Mucosa of descending colon (tissue), 3 donors: ENCODE results near the gene PEAK1. TPM values are rescaled to one million over a fixed set of nuclear protein-coding genes. Genes with fewer than 3 reads are reported as not detected.

ENCODE experiments used
- ATAC-seq: fragments of 200-7000 bp; cut with Tn5 transposase; one replicate; pipeline ENCODE4 v1.9.1; 2020; ENCODE audit warnings: mild to moderate bottlenecking, moderate library complexity
- DNase-seq, 3 donors: peaks; one replicate each; pipeline ENCODE4 v3.0.0-alpha.2; 2020
- H3K36me3 ChIP-seq: fragments of 200-600 bp; one replicate; pipeline ENCODE4 v1.8.0; 2021; ENCODE audit warnings: low read depth, mild to moderate bottlenecking
- H3K4me1 ChIP-seq: fragments of 200-600 bp; one replicate; pipeline ENCODE4 v1.8.0; 2021; ENCODE audit warnings: low read depth, mild to moderate bottlenecking
- H3K4me3 ChIP-seq: fragments of 200-600 bp; one replicate; pipeline ENCODE4 v1.8.0; 2021; ENCODE audit warnings: mild to moderate bottlenecking
- H3K9me3 ChIP-seq: fragments of 200-600 bp; one replicate; pipeline ENCODE4 v1.8.0; 2021; ENCODE audit warnings: mild to moderate bottlenecking
- CTCF ChIP-seq: fragments of 200-600 bp; IDR thresholded peaks from one replicate; pipeline ENCODE4 v1.8.0; 2022; ENCODE audit warnings: antibody characterized with exemption, mild to moderate bottlenecking
- intact Hi-C, 2 donors: fragments of 100-400 bp; cut with DNase I in 1 of 2; cut with micrococcal nuclease in 1 of 2; formaldehyde crosslinking; loops; one replicate each; pipeline versions ENCODE4 v1.11.0 to v1.11.1; 2022; cut with DNase I, micrococcal nuclease
- total RNA-seq, 3 donors: library from RNA; stranded (reverse); fragmentation: NEBNext Ultra II Directional in 2 of 3; extraction: Animal tissue kit (Norgen Biotek cat#: 25700) in 2 of 3; gene quantifications; one replicate each; pipeline versions ENCODE4 v1.2.1 to v1.2.4, GENCODE V29; 2021 to 2023
- donor health status: DM: no; HTN: no; CAD: no; lungs with moderate emphysema.
- donor health status: DM: no; HTN: no; CAD: no.
- donor health status: DM: no; HTN: yes; CAD: no.

The PEAK1 gene
- total RNA-seq, 3 donors from 2014 or later, result 47.9 to 75.3 (median 65.7) TPM

DNA sequence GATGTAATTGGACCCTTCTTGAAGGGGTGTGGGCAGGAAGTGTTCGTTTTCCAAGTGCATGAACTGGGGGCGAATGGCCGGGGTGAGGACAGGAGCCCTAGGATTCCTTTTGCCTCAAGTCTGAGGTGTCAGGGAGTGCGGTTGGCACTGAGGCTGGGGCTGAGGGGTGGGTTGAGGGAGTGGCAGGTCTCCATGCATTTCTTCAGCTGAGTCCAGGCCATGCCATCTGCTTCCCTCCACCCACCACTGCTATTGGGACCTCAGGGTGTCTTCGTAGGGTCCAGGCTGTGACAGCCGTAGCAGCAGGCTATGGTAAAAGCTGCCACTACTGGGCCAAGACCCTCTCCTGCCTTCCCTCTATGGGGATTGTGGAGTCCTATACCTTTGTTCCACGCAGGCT is 323.4 kb downstream of the PEAK1 start:
- Histone ChIP-seq H3K9me3 (no peaks in the 10 kb centered on the region), H3K4me1 (no peaks in the 10 kb centered on the region), H3K36me3 (no peaks in the 10 kb centered on the region), H3K4me3 (no peak overlapping the region)
- TF ChIP-seq CTCF, result no peak
- no peak for DNase-seq
- intact Hi-C loops, result no loop called here
- no peak for ATAC-seq

DNA sequence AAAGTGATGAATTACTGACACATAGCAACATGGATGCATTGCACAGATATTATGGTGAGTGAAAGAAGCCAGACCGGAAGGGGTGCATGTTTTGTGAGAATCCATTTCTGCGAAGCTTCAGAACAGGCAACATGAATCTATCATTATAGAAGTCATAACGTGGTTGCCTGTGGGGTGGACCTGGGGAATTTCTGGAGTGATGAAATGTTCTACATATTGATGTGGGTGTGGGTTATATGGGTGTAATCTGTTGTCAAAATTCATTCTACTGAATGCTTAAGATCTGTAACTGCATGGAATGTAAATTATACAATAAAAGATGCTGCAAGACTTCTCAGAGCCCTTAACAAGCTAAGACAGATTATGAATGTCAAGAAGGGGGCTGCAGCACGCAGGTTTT is 323.8 kb downstream of the PEAK1 start:
- no peak for ATAC-seq
- Histone ChIP-seq H3K9me3 (no peaks in the 10 kb centered on the region), H3K4me3 (no peak overlapping the region), H3K4me1 (no peaks in the 10 kb centered on the region), H3K36me3 (no peaks in the 10 kb centered on the region)
- intact Hi-C loops, result no loop called here
- TF ChIP-seq CTCF, result no peak
- DNase-seq, result no peak

DNA sequence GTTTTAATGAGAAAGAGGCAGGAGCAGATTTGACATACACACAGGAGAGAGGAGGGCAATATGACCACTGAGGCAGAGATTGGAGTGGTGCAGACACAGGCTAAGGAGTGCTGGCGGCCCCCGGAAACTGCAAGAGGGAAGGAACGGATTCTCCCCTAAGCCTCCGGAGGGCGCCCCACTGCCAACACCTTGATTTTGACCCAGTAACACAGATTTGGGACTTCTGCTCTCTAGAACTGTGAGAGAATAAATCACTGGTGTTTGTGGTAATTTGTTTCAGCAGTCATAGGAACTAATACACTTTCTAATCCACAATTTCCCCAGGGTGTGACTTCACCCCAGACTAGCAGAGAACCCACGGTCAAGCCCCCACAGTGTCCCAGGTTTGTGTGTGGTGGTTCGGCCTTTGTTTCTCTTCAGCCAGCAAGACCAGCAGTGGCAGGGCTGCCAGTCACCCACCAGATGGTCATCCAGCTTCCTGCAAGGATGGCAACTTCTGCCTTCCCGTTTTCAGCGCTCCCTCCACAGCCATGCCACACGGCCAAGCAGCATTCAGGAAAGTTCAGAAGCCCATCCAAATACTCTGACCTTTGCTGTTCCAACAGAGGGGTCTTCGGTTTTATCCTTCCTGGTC is 325.4 kb downstream of the PEAK1 start:
- Histone ChIP-seq H3K4me3 (no peak overlapping the region), H3K9me3 (no peaks in the 10 kb centered on the region), H3K4me1 (no peaks in the 10 kb centered on the region), H3K36me3 (no peaks in the 10 kb centered on the region)
- TF ChIP-seq CTCF, result no peak
- intact Hi-C loops, result no loop called here
- ATAC-seq (no peak), DNase-seq (no peak)

DNA sequence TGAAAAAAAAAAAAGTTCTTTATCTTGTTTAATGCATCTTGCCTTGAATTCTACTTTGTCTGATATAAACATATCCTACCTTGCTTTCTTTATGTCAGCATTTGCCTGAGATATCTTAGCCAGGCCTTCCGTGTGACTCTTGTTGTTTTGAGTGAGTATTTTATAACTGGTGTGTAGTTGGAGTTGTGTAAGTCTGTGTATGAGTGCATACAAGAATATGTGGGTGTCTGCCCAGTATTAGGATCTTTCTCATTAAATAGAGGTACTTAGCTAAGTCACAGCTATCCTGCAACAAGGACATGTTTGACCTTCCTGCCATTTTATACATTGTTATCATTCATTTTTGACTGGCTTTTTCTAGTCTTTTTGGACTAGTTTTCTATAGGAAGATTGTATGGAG is 326.5 kb downstream of the PEAK1 start:
- Histone ChIP-seq H3K36me3 (no peaks in the 10 kb centered on the region), H3K9me3 (no peaks in the 10 kb centered on the region), H3K4me1 (no peaks in the 10 kb centered on the region), H3K4me3 (no peak overlapping the region)
- DNase-seq, result no peak
- intact Hi-C loops, result no loop called here
- no peak for ATAC-seq
- no peak for TF ChIP-seq CTCF

DNA sequence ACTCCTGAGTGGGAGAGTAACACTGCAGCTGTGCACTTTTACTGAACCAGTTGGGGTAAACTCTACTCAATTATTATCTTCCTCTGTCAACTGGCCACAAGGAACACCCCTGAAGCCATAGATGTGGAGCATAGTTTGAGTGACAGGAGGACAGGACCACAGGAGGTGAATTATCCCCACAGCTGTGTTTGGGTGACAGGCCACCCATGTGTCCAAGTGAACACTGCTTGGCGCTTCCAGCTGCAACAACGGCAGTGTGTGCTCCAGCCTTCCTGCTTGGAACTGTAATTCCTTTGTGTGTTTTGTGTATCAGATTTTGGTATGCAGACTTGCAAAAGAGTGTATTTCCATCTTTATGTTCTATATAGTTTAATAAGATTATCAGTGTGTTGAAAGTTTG is 328.8 kb downstream of the PEAK1 start:
- TF ChIP-seq CTCF, result no peak
- intact Hi-C loops, result no loop called here
- DNase-seq (no peak), ATAC-seq (no peak)
- Histone ChIP-seq H3K9me3 (no peaks in the 10 kb centered on the region), H3K36me3 (no peaks in the 10 kb centered on the region), H3K4me3 (no peak overlapping the region), H3K4me1 (no peaks in the 10 kb centered on the region)

GRCh38 chr15:77087213-77087612 is 332.7 kb downstream of the PEAK1 start:
- H3K36me3 ChIP-seq, result no peaks in the 10 kb centered on the region
- ATAC-seq (no peak), DNase-seq (no peak)
- intact Hi-C loops, result no loop called here
- no peak for TF ChIP-seq CTCF
- peaks cover 9% of the 10 kb centered on the region for H3K4me1 ChIP-seq
- no peaks in the 10 kb centered on the region for H3K9me3 ChIP-seq
- no peak overlapping the region for H3K4me3 ChIP-seq
